Fibroblast of lung (primary cell): ENCODE results near the gene SAMD8.

Experiments used
- CTCF ChIP-seq, 2 donors: IDR thresholded peaks in 1 of 2; conservative IDR thresholded peaks in 1 of 2; 1 replicate in 1 of 2; 2 replicates in 1 of 2; pipeline ENCODE4 v1.5.1; 2011 to 2012; ENCODE audit warnings: low read length in 2 of 2, control low read depth in 1 of 2, inconsistent platforms in 1 of 2, low read depth in 1 of 2, mild to moderate bottlenecking in 1 of 2
- EZH2 ChIP-seq: IDR thresholded peaks from 2 replicates; pipeline ENCODE4 v1.5.1; 2012; ENCODE audit warnings: low read length, control low read depth, mild to moderate bottlenecking; ENCODE audit errors: missing control alignments

GRCh38 chr10:75111907-75112679, 637 bp downstream of the SAMD8 start:
- TF ChIP-seq EZH2 (no peak), CTCF (conservative IDR thresholded peaks at IDR 0.05 in 1 of 2, IDR thresholded peaks at IDR 0.05 in 1 of 2; ENCODE audit: low read depth in 1 of 2, low read length in 2 of 2) (no peak)
